Stimulated activated CD8-positive, alpha-beta memory T cell treated with anti-CD3 and anti-CD28 coated beads, Interleukin-15, amount 100 ng/mL, for 24 hours (primary cell): ENCODE results near the gene PLPPR5.
"Not testable (repeated sequence)": the region's sequence is repeated elsewhere in the genome, so short reads cannot be mapped to it uniquely, and the experiment has no call there.

Experiments
- DNase-seq: peaks from one replicate; pipeline ENCODE4 v3.0.0-alpha.2; 2020; ENCODE audit warnings: low read depth

PLPPR5 gene

GRCh38 chr1:99004861-99005442 is at the start of gene PLPPR5:
TSS of gene PLPPR5 (minus strand) at chr1:99004861. CDS start at chr1:99004671, 190 bp downstream.
- DNase-seq: no peak

- no peak for DNase-seq
Measured at GRCh38 chr1:99051611-99052283, 47.1 kb upstream of the PLPPR5 start.

GRCh38 chr1:99049745-99050144 is 45.1 kb upstream of the PLPPR5 start:
- no peak for DNase-seq

GRCh38 chr1:99036746-99037145 is 32.1 kb upstream of the PLPPR5 start:
- not testable (repeated sequence) for DNase-seq

GRCh38 chr1:99018313-99018712 is 13.7 kb upstream of the PLPPR5 start:
- no peak for DNase-seq

GRCh38 chr1:99017655-99018054 is 13.0 kb upstream of the PLPPR5 start:
- DNase-seq: no peak

GRCh38 chr1:99010679-99011078 is 6.0 kb upstream of the PLPPR5 start:
- no peak for DNase-seq

GRCh38 chr1:99007366-99007765 is 2.7 kb upstream of the PLPPR5 start:
- no peak for DNase-seq

GRCh38 chr1:99005537-99005942 is 879 bp upstream of the PLPPR5 start:
- no peak for DNase-seq

- no peak for DNase-seq
Measured at GRCh38 chr1:99004254-99004860, 304 bp downstream of the PLPPR5 start.

GRCh38 chr1:99003581-99004253 is 944 bp downstream of the PLPPR5 start:
- no peak for DNase-seq

GRCh38 chr1:98992844-98993243 is 11.8 kb downstream of the PLPPR5 start:
- DNase-seq: no peak

- no peak for DNase-seq
Measured at GRCh38 chr1:98991127-98992012, 13.3 kb downstream of the PLPPR5 start.

GRCh38 chr1:98989556-98989907 is 15.1 kb downstream of the PLPPR5 start:
- DNase-seq: no peak

- no peak for DNase-seq
Measured at GRCh38 chr1:98988904-98989555, 15.6 kb downstream of the PLPPR5 start.

- no peak for DNase-seq
Measured at GRCh38 chr1:98985687-98986086, 19.0 kb downstream of the PLPPR5 start.

GRCh38 chr1:98981917-98982513 is 22.6 kb downstream of the PLPPR5 start:
- no peak for DNase-seq

- DNase-seq: no peak
Measured at GRCh38 chr1:98979463-98979862, 25.2 kb downstream of the PLPPR5 start.

GRCh38 chr1:98975810-98976209 is 28.9 kb downstream of the PLPPR5 start:
- DNase-seq: no peak

- no peak for DNase-seq
Measured at GRCh38 chr1:98975113-98975512, 29.5 kb downstream of the PLPPR5 start.
